Epithelial cell of proximal tubule (primary cell): Measurements from ENCODE around the gene CCDC88B. TPM values are rescaled to one million over a fixed set of nuclear protein-coding genes. Genes with fewer than 3 reads are reported as not detected.
"Not testable (repeated sequence)": the region's sequence is repeated elsewhere in the genome, so short reads cannot be mapped to it uniquely, and the experiment has no call there.

ENCODE experiments used
- DNase-seq: peaks from one replicate; pipeline ENCODE4 v3.0.0-alpha.2; 2011; ENCODE audit warnings: low read depth
- H3K4me3 ChIP-seq: 2 replicates; pipeline ENCODE4 v1.5.1; 2011; ENCODE audit warnings: low read depth, mild to moderate bottlenecking, low read length
- CTCF ChIP-seq: conservative IDR thresholded peaks from 2 replicates; pipeline ENCODE4 v1.5.1; 2012; ENCODE audit warnings: low read depth, mild to moderate bottlenecking, low read length
- total RNA-seq: library from RNA; depleted of rRNA; stranded (reverse); fragments of >200 nt; gene quantifications from 2 replicates; pipeline ENCODE4 v1.2.3, GENCODE V29; 2015

The CCDC88B gene
- total RNA-seq, 1 donor from 2014 or later, result 4.8 TPM

DNA sequence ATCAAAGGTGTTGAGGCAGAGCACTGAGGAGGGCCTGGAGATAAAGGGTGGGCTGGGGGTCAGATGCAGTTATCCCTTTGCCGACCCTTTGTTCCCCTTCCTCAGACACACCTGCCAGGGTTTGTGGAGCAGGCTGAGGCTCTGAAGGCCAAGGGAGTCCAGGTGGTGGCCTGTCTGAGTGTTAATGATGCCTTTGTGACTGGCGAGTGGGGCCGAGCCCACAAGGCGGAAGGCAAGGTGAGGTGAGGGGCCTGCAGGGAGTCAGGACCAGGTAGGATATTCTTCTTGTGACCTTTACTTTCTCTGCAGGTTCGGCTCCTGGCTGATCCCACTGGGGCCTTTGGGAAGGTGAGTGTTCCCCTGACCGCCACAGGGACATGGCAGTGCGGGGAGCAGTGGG, 19.4 kb upstream of the CCDC88B start:
- no peak for TF ChIP-seq CTCF
- DNase-seq, result no peak
- H3K4me3 ChIP-seq, result no peak overlapping the region

DNA sequence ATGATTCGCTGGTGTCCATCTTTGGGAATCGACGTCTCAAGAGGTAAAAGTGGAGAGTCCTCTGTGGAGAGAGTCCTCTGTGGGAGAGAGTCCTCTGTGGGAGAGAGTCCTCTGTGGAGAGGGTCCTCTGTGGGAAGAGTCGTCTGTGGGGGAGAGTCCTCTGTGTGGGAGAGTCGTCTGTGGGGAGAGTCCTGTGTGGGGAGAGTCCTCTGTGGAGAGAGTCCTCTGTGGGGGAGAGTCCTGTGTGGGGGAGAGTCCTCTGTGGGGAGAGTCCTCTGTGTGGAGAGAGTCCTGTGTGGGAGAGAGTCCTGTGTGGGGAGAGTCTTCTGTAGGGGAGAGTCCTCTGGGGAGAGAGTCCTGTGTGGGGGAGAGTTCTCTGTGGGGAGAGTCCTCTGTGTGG, 19.0 kb upstream of the CCDC88B start:
- TF ChIP-seq CTCF, result no peak
- no peak overlapping the region for H3K4me3 ChIP-seq
- no peak for DNase-seq

- no peak overlapping the region for H3K4me3 ChIP-seq
- TF ChIP-seq CTCF, result no peak
- no peak for DNase-seq
Measured at GRCh38 chr11:64321533-64321932, 18.5 kb upstream of the CCDC88B start.

DNA sequence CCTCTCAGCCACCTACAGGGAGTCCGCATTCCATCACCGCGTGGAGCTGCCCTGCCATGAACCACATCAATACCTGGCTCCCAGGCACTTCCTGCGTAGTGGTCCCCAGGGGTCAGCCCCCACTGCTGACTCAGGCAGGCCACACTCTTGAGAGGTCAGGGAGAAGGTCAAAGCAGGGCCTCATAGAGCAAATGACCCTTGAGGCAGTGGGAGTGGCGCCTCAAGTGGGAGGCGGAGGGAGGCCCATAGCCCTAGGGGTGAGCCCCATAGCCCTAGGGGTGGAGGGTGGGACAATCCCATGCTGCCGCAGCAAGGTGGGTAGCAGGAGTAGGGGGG, 17.1 kb upstream of the CCDC88B start:
- DNase-seq, result no peak

GRCh38 chr11:64323373-64323772, 16.6 kb upstream of the CCDC88B start:
- H3K4me3 ChIP-seq, result no peak overlapping the region
- no peak for TF ChIP-seq CTCF
- no peak for DNase-seq

More for the DNA sequence above, 17.1 kb upstream of the CCDC88B start:
- TF ChIP-seq CTCF, result no peak
- no peak overlapping the region for H3K4me3 ChIP-seq

- not testable (repeated sequence) for DNase-seq, H3K4me3 ChIP-seq
Measured at GRCh38 chr11:64323984-64324383, 16.0 kb upstream of the CCDC88B start.

DNA sequence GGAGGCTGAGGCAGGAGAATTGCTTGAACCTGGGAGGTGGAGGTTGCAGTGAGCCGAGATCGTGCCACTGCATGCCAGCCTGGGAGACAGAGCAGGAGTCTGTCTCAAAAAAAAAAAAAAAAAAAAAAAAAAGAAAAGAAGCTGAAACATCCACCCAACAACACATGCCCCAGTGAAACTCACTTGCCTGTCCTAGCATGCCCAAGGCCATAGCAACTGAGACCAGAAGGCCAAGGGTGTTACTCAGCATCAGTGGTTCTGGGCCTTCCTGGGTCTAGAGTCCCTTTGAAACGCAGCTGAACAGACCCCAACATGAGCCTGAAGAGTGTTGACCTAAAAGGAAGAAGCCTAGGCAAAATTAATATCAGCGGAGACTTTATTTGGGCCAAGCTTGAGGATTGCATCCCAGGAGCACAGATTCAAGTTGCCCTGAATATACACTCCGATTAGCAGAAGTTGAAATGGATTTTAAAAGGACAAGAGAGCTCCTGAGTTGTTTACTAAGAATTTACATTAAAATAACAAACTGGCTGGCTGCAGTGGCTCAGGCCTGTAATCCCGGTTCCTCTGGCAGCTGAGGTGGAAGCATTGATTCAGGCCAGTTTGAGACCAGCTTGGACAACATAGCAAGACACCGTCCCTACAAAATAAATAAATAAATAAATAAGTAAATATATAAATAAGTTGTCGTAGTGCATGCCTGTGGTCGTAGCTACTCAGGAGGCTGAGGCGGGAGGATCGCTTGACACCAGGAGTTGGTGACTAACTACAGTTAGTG, 15.1 kb upstream of the CCDC88B start:
- no peak for DNase-seq
- TF ChIP-seq CTCF, result no peak
- no peak overlapping the region for H3K4me3 ChIP-seq
